ENCODE data around the gene POP7.

- TF ChIP-seq, protein P1, sequence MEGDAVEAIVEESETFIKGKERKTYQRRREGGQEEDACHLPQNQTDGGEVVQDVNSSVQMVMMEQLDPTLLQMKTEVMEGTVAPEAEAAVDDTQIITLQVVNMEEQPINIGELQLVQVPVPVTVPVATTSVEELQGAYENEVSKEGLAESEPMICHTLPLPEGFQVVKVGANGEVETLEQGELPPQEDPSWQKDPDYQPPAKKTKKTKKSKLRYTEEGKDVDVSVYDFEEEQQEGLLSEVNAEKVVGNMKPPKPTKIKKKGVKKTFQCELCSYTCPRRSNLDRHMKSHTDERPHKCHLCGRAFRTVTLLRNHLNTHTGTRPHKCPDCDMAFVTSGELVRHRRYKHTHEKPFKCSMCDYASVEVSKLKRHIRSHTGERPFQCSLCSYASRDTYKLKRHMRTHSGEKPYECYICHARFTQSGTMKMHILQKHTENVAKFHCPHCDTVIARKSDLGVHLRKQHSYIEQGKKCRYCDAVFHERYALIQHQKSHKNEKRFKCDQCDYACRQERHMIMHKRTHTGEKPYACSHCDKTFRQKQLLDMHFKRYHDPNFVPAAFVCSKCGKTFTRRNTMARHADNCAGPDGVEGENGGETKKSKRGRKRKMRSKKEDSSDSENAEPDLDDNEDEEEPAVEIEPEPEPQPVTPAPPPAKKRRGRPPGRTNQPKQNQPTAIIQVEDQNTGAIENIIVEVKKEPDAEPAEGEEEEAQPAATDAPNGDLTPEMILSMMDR (IDR thresholded peaks at IDR 0.05) = no peak
- TF ChIP-seq ZFX (IDR thresholded peaks at IDR 0.05; ENCODE audit: borderline replicate concordance) = no peak
These were observed 21.3 kb upstream of the POP7 start for GRCh38 chr7:100684534-100685042.
